ENCODE measurements around the gene PACRG. TPM values are rescaled to one million over a fixed set of nuclear protein-coding genes. Genes with fewer than 3 reads are reported as not detected.

PACRG gene
- total and polyA plus RNA-seq, 2 experiments from 2014 or later, result 0.17 to 0.68 TPM

DNA sequence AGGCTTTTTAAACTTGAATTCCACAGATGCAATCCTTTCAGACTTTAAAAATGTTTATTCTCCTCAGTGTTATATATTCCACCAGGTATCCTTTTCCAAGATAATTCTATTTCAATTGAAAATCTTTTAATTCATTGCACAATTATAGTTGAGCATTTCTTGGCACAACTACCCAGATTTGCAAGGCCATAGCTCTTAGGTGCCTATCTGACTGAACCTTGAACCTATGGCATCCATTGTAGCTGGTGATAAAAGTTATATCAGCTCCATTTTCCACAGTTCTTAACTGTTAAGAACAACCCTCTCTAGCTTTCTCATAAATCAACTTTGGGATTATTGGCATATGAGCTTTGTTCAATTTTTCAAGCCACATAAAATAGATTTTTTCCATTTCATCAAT, 42.4 kb downstream of the PACRG start:
- ATAC-seq (no peak), DNase-seq (ENCODE audit: low spot score) (no peak)
- H2AFZ ChIP-seq, result no peak overlapping the region
- no peaks in the 10 kb centered on the region for H3K9me3 Mint-ChIP-seq
- H3K27me3 Mint-ChIP-seq (ENCODE audit: insufficient read depth, low read depth, poor library complexity), result peaks cover 3% of the 10 kb centered on the region
- H3K4me3 ChIP-seq, result no peak overlapping the region
- no peaks in the 10 kb centered on the region for H4K20me1 ChIP-seq (replicated peaks; ENCODE audit: insufficient read depth)
- no peaks in the 10 kb centered on the region for H3K36me3 ChIP-seq (ENCODE audit: insufficient read depth)
- H3K27me3 ChIP-seq (ENCODE audit: insufficient read depth), result no peaks in the 10 kb centered on the region
- H3K4me1 Mint-ChIP-seq, result no peaks in the 10 kb centered on the region
- no peak overlapping the region for H3K4me2 ChIP-seq
- H3K36me3 Mint-ChIP-seq (ENCODE audit: low read depth), result no peaks in the 10 kb centered on the region
- no peak overlapping the region for H3K4me3 Mint-ChIP-seq
- no peaks in the 10 kb centered on the region for H3K4me1 ChIP-seq (ENCODE audit: insufficient read depth)
- H3K79me2 ChIP-seq (replicated peaks; ENCODE audit: insufficient read depth), result no peaks in the 10 kb centered on the region
- no peaks in the 10 kb centered on the region for H3F3A ChIP-seq (replicated peaks; ENCODE audit: low read depth)
- no peak overlapping the region for H3K27ac Mint-ChIP-seq
- no peak overlapping the region for H3K27ac ChIP-seq (ENCODE audit: low read depth)
- H3K9me2 ChIP-seq (ENCODE audit: insufficient read depth), result no peaks in the 10 kb centered on the region
- TF ChIP-seq, protein P1, sequence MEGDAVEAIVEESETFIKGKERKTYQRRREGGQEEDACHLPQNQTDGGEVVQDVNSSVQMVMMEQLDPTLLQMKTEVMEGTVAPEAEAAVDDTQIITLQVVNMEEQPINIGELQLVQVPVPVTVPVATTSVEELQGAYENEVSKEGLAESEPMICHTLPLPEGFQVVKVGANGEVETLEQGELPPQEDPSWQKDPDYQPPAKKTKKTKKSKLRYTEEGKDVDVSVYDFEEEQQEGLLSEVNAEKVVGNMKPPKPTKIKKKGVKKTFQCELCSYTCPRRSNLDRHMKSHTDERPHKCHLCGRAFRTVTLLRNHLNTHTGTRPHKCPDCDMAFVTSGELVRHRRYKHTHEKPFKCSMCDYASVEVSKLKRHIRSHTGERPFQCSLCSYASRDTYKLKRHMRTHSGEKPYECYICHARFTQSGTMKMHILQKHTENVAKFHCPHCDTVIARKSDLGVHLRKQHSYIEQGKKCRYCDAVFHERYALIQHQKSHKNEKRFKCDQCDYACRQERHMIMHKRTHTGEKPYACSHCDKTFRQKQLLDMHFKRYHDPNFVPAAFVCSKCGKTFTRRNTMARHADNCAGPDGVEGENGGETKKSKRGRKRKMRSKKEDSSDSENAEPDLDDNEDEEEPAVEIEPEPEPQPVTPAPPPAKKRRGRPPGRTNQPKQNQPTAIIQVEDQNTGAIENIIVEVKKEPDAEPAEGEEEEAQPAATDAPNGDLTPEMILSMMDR (conservative IDR thresholded peaks at IDR 0.05; ENCODE audit: low read depth in 2 of 2), result no peak
- no peak for TF ChIP-seq ZNF114 (CRISPR knock-in tag; IDR thresholded peaks at IDR 0.05)
- TF ChIP-seq, protein P2, sequence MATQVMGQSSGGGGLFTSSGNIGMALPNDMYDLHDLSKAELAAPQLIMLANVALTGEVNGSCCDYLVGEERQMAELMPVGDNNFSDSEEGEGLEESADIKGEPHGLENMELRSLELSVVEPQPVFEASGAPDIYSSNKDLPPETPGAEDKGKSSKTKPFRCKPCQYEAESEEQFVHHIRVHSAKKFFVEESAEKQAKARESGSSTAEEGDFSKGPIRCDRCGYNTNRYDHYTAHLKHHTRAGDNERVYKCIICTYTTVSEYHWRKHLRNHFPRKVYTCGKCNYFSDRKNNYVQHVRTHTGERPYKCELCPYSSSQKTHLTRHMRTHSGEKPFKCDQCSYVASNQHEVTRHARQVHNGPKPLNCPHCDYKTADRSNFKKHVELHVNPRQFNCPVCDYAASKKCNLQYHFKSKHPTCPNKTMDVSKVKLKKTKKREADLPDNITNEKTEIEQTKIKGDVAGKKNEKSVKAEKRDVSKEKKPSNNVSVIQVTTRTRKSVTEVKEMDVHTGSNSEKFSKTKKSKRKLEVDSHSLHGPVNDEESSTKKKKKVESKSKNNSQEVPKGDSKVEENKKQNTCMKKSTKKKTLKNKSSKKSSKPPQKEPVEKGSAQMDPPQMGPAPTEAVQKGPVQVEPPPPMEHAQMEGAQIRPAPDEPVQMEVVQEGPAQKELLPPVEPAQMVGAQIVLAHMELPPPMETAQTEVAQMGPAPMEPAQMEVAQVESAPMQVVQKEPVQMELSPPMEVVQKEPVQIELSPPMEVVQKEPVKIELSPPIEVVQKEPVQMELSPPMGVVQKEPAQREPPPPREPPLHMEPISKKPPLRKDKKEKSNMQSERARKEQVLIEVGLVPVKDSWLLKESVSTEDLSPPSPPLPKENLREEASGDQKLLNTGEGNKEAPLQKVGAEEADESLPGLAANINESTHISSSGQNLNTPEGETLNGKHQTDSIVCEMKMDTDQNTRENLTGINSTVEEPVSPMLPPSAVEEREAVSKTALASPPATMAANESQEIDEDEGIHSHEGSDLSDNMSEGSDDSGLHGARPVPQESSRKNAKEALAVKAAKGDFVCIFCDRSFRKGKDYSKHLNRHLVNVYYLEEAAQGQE (IDR thresholded peaks at IDR 0.05; ENCODE audit: unreplicated experiment), result no peak
- TF ChIP-seq EZH2 (IDR thresholded peaks at IDR 0.05; ENCODE audit: low read depth, unreplicated experiment), result no peak
- TF ChIP-seq, protein P3, sequence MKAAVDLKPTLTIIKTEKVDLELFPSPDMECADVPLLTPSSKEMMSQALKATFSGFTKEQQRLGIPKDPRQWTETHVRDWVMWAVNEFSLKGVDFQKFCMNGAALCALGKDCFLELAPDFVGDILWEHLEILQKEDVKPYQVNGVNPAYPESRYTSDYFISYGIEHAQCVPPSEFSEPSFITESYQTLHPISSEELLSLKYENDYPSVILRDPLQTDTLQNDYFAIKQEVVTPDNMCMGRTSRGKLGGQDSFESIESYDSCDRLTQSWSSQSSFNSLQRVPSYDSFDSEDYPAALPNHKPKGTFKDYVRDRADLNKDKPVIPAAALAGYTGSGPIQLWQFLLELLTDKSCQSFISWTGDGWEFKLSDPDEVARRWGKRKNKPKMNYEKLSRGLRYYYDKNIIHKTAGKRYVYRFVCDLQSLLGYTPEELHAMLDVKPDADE (IDR thresholded peaks at IDR 0.05), result no peak
- TF ChIP-seq, protein P4, sequence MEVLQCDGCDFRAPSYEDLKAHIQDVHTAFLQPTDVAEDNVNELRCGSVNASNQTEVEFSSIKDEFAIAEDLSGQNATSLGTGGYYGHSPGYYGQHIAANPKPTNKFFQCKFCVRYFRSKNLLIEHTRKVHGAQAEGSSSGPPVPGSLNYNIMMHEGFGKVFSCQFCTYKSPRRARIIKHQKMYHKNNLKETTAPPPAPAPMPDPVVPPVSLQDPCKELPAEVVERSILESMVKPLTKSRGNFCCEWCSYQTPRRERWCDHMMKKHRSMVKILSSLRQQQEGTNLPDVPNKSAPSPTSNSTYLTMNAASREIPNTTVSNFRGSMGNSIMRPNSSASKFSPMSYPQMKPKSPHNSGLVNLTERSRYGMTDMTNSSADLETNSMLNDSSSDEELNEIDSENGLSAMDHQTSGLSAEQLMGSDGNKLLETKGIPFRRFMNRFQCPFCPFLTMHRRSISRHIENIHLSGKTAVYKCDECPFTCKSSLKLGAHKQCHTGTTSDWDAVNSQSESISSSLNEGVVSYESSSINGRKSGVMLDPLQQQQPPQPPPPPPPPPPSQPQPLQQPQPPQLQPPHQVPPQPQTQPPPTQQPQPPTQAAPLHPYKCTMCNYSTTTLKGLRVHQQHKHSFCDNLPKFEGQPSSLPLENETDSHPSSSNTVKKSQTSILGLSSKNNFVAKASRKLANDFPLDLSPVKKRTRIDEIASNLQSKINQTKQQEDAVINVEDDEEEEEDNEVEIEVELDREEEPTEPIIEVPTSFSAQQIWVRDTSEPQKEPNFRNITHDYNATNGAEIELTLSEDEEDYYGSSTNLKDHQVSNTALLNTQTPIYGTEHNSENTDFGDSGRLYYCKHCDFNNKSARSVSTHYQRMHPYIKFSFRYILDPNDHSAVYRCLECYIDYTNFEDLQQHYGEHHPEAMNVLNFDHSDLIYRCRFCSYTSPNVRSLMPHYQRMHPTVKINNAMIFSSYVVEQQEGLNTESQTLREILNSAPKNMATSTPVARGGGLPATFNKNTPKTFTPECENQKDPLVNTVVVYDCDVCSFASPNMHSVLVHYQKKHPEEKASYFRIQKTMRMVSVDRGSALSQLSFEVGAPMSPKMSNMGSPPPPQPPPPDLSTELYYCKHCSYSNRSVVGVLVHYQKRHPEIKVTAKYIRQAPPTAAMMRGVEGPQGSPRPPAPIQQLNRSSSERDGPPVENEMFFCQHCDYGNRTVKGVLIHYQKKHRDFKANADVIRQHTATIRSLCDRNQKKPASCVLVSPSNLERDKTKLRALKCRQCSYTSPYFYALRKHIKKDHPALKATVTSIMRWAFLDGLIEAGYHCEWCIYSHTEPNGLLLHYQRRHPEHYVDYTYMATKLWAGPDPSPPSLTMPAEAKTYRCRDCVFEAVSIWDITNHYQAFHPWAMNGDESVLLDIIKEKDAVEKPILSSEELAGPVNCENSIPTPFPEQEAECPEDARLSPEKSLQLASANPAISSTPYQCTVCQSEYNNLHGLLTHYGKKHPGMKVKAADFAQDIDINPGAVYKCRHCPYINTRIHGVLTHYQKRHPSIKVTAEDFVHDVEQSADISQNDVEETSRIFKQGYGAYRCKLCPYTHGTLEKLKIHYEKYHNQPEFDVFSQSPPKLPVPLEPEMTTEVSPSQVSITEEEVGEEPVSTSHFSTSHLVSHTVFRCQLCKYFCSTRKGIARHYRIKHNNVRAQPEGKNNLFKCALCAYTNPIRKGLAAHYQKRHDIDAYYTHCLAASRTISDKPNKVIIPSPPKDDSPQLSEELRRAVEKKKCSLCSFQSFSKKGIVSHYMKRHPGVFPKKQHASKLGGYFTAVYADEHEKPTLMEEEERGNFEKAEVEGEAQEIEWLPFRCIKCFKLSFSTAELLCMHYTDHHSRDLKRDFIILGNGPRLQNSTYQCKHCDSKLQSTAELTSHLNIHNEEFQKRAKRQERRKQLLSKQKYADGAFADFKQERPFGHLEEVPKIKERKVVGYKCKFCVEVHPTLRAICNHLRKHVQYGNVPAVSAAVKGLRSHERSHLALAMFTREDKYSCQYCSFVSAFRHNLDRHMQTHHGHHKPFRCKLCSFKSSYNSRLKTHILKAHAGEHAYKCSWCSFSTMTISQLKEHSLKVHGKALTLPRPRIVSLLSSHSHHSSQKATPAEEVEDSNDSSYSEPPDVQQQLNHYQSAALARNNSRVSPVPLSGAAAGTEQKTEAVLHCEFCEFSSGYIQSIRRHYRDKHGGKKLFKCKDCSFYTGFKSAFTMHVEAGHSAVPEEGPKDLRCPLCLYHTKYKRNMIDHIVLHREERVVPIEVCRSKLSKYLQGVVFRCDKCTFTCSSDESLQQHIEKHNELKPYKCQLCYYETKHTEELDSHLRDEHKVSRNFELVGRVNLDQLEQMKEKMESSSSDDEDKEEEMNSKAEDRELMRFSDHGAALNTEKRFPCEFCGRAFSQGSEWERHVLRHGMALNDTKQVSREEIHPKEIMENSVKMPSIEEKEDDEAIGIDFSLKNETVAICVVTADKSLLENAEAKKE (CRISPR knock-in tag; IDR thresholded peaks at IDR 0.05), result no peak
- TF ChIP-seq CREB1 (CRISPR knock-in tag; IDR thresholded peaks at IDR 0.05; ENCODE audit: low read depth), result no peak
- TF ChIP-seq POLR2AphosphoS5 (IDR thresholded peaks at IDR 0.05; ENCODE audit: low read depth), result no peak
- TF ChIP-seq JUNB (IDR thresholded peaks at IDR 0.05; ENCODE audit: unreplicated experiment), result no peak
- TF ChIP-seq ZNF331 (CRISPR knock-in tag; IDR thresholded peaks at IDR 0.05; ENCODE audit: low read depth), result no peak
- no peak for TF ChIP-seq STAT1 (IDR thresholded peaks at IDR 0.05; ENCODE audit: unreplicated experiment)
